Ectodermal cell (in vitro differentiated cells): ENCODE data around the gene ABCF3.

Experiments
- H3K27ac ChIP-seq: 2 replicates; pipeline ENCODE4 v1.7.0; 2013; ENCODE audit warnings: mild to moderate bottlenecking, low read depth, low read length; ENCODE audit not compliant: insufficient read depth, poor library complexity, severe bottlenecking
- H3K27me3 ChIP-seq: 2 replicates; pipeline ENCODE4 v1.7.0; 2013; ENCODE audit warnings: mild to moderate bottlenecking, low read length; ENCODE audit not compliant: insufficient read depth, control insufficient read depth, poor library complexity, severe bottlenecking
- H3K36me3 ChIP-seq: one replicate; pipeline ENCODE4 v1.7.0; 2013; ENCODE audit warnings: low read length; ENCODE audit not compliant: control insufficient read depth, insufficient read depth
- H3K4me1 ChIP-seq: one replicate; pipeline ENCODE4 v1.7.0; 2013; ENCODE audit warnings: low read length; ENCODE audit not compliant: control insufficient read depth, insufficient read depth
- H3K4me3 ChIP-seq: 2 replicates; pipeline ENCODE4 v1.7.0; 2013; ENCODE audit warnings: low read depth, low read length, control low read depth; ENCODE audit not compliant: insufficient read depth
- H3K9me3 ChIP-seq: 2 replicates; pipeline ENCODE4 v1.7.0; 2013; ENCODE audit warnings: mild to moderate bottlenecking, low read length, moderate library complexity; ENCODE audit not compliant: control insufficient read depth
- WGBS, 2 experiments: methylation state at CpG; one replicate each; pipeline ENCODE4 v1.1.7; 2013; ENCODE audit warnings: missing lambda C conversion rate in 2 of 2; 5-methylcytosine and 5-hydroxymethylcytosine counted together

Gene ABCF3

GRCh38 chr3:184166671-184167070 is 19.3 kb upstream of the ABCF3 start:
- Histone ChIP-seq H3K4me1 (no peaks in the 10 kb centered on the region), H3K9me3 (no peaks in the 10 kb centered on the region), H3K27me3 (no peaks in the 10 kb centered on the region), H3K27ac (no peak overlapping the region), H3K36me3 (peaks cover 49% of the 10 kb centered on the region), H3K4me3 (no peak overlapping the region)
- WGBS, 2 experiments: 95 to 98% methylated on average over 6 of the region's 6 CpGs

- Histone ChIP-seq H3K4me1 (no peaks in the 10 kb centered on the region), H3K27ac (no peak overlapping the region)
Measured at GRCh38 chr3:184167786-184168185, 18.2 kb upstream of the ABCF3 start.

DNA sequence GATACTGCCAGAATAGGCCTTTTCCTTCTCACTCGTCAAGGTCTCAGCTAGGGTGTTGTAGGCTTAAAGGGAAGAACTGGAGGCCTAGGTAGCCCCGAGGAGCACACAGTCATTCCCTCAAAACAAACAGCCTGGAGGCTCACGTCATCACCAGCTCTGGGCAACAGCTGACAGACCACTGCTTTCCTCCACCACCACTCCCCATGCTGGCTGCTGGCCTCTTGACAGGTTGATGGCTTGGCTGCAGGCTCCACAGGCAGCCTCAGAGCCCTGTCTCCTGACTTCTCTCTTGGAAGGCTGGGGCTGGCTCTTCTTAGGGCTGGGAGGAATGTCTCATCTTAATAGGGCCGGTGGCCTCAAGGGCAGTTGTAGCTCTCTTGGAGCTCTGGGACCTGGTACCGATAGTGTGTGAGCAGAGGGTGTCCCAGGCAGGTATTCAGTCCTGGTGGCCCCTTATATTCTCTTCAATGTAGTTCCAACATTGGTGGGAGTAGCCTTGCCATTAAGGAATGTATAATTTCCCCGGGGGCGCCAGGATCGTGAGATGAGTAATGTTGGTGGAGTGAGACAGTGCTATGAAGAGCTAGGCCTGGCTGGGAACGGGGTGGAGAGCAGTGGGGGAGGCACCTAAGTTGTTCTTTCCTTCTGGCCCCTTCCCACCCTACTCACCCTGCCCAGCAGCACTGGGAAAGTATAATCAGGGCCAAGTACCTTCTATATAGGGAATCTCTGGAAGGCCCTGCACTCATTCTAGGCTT is 17.5 kb upstream of the ABCF3 start:
- H3K27me3 ChIP-seq: no peaks in the 10 kb centered on the region
- no peak overlapping the region for H3K4me3 ChIP-seq
- peaks cover 52% of the 10 kb centered on the region for H3K36me3 ChIP-seq
- no peak overlapping the region for H3K27ac ChIP-seq
- no peaks in the 10 kb centered on the region for H3K4me1 ChIP-seq
- 95 to 96% methylated on average over 9 of the region's 9 CpGs for WGBS, 2 experiments
- H3K9me3 ChIP-seq: no peaks in the 10 kb centered on the region

More at GRCh38 chr3:184167786-184168185, 18.2 kb upstream of the ABCF3 start:
- Histone ChIP-seq H3K27me3 (no peaks in the 10 kb centered on the region), H3K36me3 (peaks cover 52% of the 10 kb centered on the region), H3K9me3 (no peaks in the 10 kb centered on the region), H3K4me3 (no peak overlapping the region)
- WGBS, 2 experiments: 96 to 97% methylated on average over 8 of the region's 8 CpGs

- Histone ChIP-seq H3K27me3 (no peaks in the 10 kb centered on the region), H3K9me3 (no peaks in the 10 kb centered on the region), H3K4me1 (no peaks in the 10 kb centered on the region), H3K36me3 (peaks cover 37% of the 10 kb centered on the region), H3K4me3 (no peak overlapping the region), H3K27ac (no peak overlapping the region)
- 94 to 95% methylated on average over 66 of the region's 66 CpGs for WGBS, 2 experiments
Measured at GRCh38 chr3:184169896-184170875, 15.8 kb upstream of the ABCF3 start.

GRCh38 chr3:184171562-184171961 is 14.4 kb upstream of the ABCF3 start:
- H3K36me3 ChIP-seq: peaks cover 29% of the 10 kb centered on the region
- no peak overlapping the region for H3K27ac ChIP-seq
- no peak overlapping the region for H3K4me3 ChIP-seq
- H3K9me3 ChIP-seq: no peaks in the 10 kb centered on the region
- peaks cover 5% of the 10 kb centered on the region for H3K4me1 ChIP-seq
- WGBS, 2 experiments: 86 to 89% methylated on average over 9 of the region's 9 CpGs
- no peaks in the 10 kb centered on the region for H3K27me3 ChIP-seq

DNA sequence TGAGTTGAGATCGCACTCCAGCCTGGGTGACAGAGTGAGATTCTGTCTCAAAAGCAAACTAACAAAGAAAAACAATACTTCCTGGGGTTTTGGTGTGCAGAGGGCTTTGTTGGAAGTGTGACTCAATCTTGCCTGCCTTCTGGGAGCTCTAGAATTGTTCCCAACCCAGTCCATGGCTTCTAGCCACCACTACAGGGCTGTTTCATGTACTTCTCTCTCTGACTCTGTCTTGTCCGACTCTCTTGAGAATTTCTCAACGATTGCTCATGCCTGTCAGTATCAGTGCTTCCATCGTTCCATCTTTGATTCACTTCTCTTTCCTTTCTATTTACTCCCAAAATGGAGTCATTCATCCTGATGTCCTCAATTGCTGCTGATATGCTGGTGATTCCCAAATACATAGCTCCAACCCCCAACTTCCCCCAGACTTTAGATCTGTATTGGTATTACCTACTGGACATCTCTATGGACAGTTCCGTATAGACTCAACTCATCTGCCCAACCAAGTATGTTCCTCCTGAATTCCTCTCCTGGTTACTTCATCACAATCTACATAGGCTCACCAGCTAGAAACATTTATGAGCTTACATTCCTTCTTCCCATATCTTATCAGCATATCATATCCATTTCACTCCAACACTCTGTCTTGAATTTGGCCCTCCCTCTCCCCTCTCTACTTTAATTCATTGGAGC is 13.2 kb upstream of the ABCF3 start:
- Histone ChIP-seq H3K27ac (no peak overlapping the region), H3K27me3 (no peaks in the 10 kb centered on the region), H3K4me1 (peaks cover 14% of the 10 kb centered on the region), H3K9me3 (no peaks in the 10 kb centered on the region), H3K36me3 (peaks cover 26% of the 10 kb centered on the region), H3K4me3 (no peak overlapping the region)
- WGBS, 2 experiments: 93 to 95% methylated on average over 5 of the region's 5 CpGs

DNA sequence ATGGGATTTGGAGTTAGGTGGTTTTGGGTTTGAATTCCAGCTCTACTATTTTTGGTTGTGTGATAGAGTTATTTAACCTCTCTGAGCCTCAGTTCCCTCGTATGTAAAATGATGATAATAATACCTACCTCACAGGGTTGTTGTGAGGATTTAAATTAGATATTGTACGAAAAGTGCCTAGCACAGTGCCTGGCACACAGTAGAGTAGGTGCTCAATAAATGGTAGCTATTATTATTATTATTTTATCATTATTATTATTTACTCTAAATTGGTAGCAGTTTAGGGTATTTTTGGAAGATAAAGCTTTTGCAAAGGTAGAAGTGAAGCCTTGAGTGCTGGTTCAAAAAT is 12.7 kb upstream of the ABCF3 start:
- H3K27ac ChIP-seq: no peak overlapping the region

GRCh38 chr3:184174284-184174645 is 11.7 kb upstream of the ABCF3 start:
- H3K4me1 ChIP-seq: peaks cover 20% of the 10 kb centered on the region
- no peaks in the 10 kb centered on the region for H3K9me3 ChIP-seq
- WGBS, 2 experiments: 25 to 29% methylated on average over 3 to 4 of the region's 4 CpGs
- H3K36me3 ChIP-seq: peaks cover 28% of the 10 kb centered on the region
- H3K27me3 ChIP-seq: no peaks in the 10 kb centered on the region
- no peak overlapping the region for H3K4me3 ChIP-seq
- peak overlapping the region; percentile 48 for H3K27ac ChIP-seq

More for the DNA sequence above, 12.7 kb upstream of the ABCF3 start:
- H3K4me1 ChIP-seq: peaks cover 20% of the 10 kb centered on the region
- H3K9me3 ChIP-seq: no peaks in the 10 kb centered on the region
- 100% methylated on average over 2 of the region's 2 CpGs; no CpG with 5 or more reads in 1 of the 2 experiments for WGBS, 2 experiments
- H3K27me3 ChIP-seq: no peaks in the 10 kb centered on the region
- no peak overlapping the region for H3K4me3 ChIP-seq
- peaks cover 24% of the 10 kb centered on the region for H3K36me3 ChIP-seq

GRCh38 chr3:184174646-184175492 is 11.1 kb upstream of the ABCF3 start, which contains the start of gene AP2M1:
Gene AP2M1, plus strand, starts transcription at chr3:184174855. Its CDS starts 2,139 bp downstream, at chr3:184176994.
- WGBS, 2 experiments: 0% methylated on average over 73 of the region's 73 CpGs
- peaks cover 29% of the 10 kb centered on the region for H3K36me3 ChIP-seq

More at GRCh38 chr3:184174646-184175492, 11.1 kb upstream of the ABCF3 start, which contains the start of gene AP2M1:
- Histone ChIP-seq H3K27ac (peak within 1 kb of the TSS; percentile 93), H3K27me3 (no peaks in the 10 kb centered on the region), H3K4me1 (peaks cover 20% of the 10 kb centered on the region), H3K9me3 (no peaks in the 10 kb centered on the region), H3K4me3 (peak within 1 kb of the TSS; percentile 98)
